Brain pericyte (primary cell): ENCODE measurements around the gene PGM2.
"Not testable (repeated sequence)": the region's sequence is repeated elsewhere in the genome, so short reads cannot be mapped to it uniquely, and the experiment has no call there.

Experiments
- DNase-seq: peaks from one replicate; pipeline ENCODE4 v3.0.0-alpha.2; 2012; ENCODE audit warnings: low read depth, low spot score

Gene PGM2

GRCh38 chr4:37816719-37817118 is 9.8 kb upstream of the PGM2 start:
- no peak for DNase-seq

GRCh38 chr4:37818752-37819151 is 7.7 kb upstream of the PGM2 start:
- DNase-seq = no peak

DNA sequence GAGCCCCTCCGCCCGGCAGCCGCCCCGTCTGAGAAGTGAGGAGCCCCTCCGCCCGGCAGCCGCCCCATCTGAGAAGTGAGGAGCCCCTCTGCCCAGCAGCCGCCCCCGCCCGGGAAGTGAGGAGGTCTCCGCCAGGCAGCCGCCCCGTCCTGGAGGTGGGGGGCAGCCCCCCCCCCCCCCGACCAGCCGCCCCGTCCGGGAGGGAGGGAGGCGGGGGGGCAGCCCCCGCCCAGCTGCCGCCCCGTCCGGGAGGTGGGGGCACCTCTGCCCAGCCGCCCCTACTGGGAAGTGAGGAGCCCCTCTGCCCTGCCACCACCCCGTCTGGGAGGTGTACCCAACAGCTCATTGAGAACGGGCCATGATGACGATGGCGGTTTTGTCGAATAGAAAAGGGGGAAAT is 6.0 kb upstream of the PGM2 start:
- DNase-seq = not testable (repeated sequence)

DNA sequence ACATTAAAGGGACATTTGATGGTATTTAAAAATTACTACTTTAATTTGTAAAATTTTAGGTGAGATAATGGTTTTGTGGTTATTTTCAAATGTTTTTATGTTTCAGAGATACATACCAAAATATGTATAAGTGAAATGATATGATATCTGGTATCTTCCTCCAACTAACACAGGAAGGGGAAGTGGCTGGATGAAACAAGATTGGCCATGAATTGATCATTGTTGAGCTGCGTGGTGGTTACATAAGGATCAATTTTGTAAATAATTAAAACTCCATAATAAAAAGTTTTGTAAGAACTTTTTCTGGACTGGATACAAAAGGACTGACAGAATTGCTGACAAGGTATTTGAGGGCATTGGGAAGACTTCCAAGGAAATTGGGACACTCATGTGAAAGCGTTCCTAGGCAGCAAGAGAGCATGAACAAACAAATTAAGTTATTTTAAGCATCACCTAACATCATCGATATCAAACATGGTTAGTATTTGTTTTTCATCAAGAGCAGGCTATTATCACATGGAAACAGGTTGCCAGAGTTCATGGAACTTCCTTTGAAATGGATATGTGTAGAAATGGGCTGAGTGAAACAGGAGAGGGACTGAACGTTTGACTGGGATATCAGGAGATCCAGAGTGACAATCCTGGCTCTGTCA is 4.4 kb upstream of the PGM2 start:
- no peak for DNase-seq

DNA sequence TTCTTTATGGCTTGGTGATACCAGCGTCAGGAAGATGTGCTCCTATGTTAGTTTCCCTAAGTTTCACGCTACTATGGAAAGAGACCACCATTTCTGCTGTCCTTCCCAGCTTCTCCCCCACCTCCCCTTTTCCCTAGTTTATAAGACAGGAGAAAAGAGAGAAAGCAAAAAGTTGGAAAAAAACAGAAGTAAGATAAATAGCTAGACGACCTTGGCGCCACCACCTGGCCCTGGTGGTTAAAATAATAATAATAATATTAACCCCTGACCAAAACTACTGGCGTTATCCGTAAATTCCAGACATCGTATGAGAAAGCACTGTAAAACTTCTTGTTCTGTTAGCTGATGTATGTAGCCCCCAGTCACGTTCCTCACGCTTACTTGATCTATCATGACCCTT is 985 bp upstream of the PGM2 start:
- DNase-seq = not testable (repeated sequence)

DNA sequence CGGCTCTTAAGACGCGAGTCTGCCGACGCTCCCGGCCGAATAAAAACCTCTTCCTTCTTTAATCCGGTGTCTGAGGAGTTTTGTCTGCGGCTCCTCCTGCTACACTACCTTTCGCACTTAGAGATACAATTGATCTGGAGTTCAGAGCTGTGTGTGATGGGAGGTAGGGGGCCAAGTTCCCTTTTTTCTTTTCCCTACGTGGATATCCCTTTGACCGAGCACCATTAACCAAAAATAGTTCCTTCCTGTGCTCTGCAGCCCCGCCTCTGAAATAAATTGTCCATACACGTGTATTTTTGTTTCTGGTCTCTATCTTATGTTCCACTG is 555 bp upstream of the PGM2 start:
- no peak for DNase-seq

DNA sequence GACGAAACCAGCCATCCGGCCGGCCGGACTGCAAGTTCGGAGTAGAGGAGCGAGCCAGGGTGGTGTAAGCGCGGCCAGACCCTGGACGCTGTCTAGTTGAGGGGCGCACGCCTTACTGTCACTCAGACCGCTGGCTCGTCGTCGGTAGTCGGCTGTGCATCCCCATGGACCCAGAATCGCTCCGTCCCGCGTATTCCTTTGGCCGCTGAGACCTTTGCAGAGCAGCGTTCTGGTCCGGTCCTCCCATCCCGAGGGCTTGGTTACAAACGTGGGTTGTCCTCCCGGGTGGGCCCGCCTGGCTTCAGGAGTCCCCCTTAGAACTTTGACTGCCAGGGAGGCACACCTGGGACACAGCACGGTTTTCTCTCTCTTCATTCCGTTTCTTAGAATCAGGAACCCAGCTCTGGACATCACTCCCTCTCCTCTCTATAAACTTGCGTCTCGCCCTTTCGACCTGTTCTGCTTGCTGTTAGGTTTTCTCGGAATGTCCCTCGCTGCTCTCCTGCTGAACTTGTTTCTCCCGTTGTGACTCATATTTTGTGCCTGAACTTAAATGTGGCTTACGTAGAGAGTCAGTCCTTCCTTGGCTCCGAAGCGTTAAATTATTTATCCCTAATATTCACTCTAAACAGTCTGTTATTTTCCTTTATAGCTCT is 672 bp downstream of the PGM2 start:
- DNase-seq = no peak

- no peak for DNase-seq
Observed at GRCh38 chr4:37827802-37828321, 1.4 kb downstream of the PGM2 start.

GRCh38 chr4:37828843-37829242 is 2.4 kb downstream of the PGM2 start:
- no peak for DNase-seq

- DNase-seq = no peak
Observed at GRCh38 chr4:37830640-37831039, 4.2 kb downstream of the PGM2 start.

GRCh38 chr4:37835031-37835430 is 8.5 kb downstream of the PGM2 start:
- no peak for DNase-seq

DNA sequence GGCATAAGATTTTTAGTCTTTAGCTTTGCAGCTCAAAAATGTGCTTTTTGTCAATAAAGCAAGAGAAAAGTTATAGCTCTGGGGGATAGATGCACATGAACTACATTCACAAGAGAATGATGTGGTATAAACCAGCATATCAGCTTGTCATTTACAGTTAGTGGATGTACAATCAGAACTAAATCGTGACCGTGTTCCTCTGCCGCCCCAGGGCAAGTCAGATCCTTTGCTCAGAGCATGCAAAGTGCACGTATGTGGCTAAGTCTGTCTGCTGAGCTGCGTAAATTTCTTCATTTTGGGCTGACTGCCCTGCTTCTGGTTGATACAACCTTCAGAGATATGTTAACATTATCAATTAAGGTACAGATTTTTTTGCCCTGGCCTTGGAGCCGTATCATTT is 9.3 kb downstream of the PGM2 start:
- no peak for DNase-seq

DNA sequence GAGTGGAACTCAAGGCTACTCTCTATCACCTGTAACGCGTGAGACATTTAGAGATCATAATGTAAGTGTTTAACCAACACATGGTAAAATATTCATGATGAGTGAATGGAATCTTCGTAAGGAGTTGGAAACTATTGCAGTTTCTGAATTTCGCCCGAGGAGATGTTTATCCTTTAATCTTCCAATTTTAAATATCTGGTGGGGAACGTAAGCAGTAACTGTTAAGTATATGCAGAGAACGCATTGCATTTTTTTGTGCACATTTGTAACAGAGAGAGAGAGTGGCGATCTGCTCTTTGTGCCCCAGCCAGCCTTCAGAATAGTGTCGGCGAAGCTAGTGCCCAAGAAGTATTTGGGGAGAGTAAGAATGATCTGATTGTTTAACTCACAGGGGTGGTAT is 9.8 kb downstream of the PGM2 start:
- DNase-seq = no peak

- DNase-seq = no peak
Observed at GRCh38 chr4:37836838-37837440, 10.5 kb downstream of the PGM2 start.

DNA sequence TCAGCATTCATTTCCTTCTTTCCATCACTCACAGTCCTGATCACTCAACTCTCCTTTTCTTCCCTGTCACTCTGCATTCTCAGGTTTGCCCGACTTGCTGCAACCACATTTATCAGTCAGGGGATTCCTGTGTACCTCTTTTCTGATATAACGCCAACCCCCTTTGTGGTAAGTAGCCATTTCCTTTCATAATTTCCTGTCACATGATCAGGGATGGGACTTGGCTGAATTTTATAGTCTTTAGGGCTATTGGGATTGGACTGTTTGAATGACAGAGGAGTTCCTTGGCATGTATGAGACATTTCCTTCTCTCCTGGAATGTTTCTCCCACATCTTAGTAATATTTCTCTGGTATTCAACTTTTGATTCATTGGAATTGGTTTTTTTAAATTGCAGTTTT is 11.0 kb downstream of the PGM2 start:
- DNase-seq = no peak

GRCh38 chr4:37839426-37839825 is 12.9 kb downstream of the PGM2 start:
- no peak for DNase-seq

- no peak for DNase-seq
Observed at GRCh38 chr4:37844204-37844603, 17.7 kb downstream of the PGM2 start.

GRCh38 chr4:37845201-37845600 is 18.7 kb downstream of the PGM2 start:
- no peak for DNase-seq

GRCh38 chr4:37847311-37847884 is 20.9 kb downstream of the PGM2 start:
- no peak for DNase-seq

DNA sequence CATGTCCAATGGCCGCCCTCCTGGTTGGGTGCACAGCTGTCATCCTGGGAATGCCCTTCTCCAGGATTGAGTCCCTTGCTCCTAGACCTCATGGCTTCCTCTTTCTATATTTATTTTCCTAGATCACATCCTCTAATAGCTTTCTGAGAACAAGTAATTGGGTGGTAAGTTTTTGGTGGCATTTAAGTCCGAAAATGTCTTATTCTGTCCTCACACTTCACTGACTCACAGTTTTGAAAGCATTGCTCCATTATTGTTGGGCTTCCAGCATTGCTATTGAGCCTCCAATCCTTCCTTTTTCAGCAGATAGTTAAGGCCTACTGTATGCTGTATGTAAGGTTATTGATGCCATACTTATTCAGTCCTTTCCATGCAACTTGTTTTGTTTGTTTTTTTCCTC is 25.9 kb downstream of the PGM2 start:
- DNase-seq = no peak

DNA sequence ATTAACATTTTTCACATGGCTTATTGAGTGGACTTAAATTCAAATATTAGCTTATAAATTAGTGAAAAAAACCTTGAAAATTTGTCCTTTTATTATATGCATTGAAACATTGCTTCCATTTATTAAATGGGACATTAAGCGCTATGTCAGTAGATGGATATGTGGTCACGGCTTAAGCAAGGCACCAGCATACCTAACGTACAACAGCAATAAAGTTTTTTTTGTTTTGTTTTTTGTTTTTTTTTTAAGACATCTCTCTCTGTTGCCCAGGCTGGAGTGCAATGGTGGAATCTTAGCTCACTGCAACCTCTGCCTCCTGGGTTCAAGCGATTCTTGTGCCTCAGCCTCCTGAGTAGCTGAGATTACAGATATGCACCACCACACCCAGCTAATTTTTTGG is 31.6 kb downstream of the PGM2 start:
- no peak for DNase-seq

GRCh38 chr4:37858872-37859271 is 32.4 kb downstream of the PGM2 start:
- DNase-seq = no peak

DNA sequence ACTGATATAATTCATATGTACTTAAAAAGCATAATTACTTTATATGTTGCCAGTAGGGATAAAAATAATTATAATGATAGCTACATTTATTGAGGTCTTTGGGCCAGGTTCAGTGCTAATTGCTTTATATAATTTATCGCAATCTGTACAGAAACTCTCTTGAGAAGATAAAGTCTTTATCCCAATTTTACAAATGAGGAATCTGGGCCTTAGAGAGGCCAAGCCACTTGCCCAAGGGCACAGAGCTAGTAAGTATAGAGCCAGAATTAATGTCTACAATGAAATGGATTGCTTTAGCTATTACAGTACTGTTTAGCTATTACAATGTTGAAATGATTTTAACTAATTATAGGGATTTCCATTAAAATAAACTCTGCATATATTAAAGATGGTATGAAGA is 33.8 kb downstream of the PGM2 start:
- no peak for DNase-seq
